H1 (cell line): ENCODE results near the gene RGL2.

Experiments used
- CTCF ChIP-seq, 3 experiments: IDR thresholded peaks; 1 replicate in 2 of 3; 2 replicates in 1 of 3; pipeline versions ENCODE4 v1.5.1 to v1.6.1; 2011; ENCODE audit warnings: low read length in 3 of 3, mild to moderate bottlenecking in 3 of 3, inconsistent platforms in 2 of 3, low read depth in 1 of 3, moderate library complexity in 1 of 3; ENCODE audit not compliant: insufficient read depth in 1 of 3; ENCODE audit errors: control extremely low read depth in 1 of 3
- HDAC2 ChIP-seq, 2 experiments: fragments of 300-600 bp in 1 of 2; sonication (generic) in 1 of 2; IDR thresholded peaks; 2 replicates each; pipeline ENCODE4 v1.6.1; 2011 to 2012; ENCODE audit warnings: low read depth in 2 of 2, low read length in 2 of 2, mild to moderate bottlenecking in 2 of 2, moderate library complexity in 2 of 2, borderline replicate concordance in 1 of 2, inconsistent platforms in 1 of 2
- HDAC6 ChIP-seq: IDR thresholded peaks from one replicate; pipeline ENCODE4 v1.7.1; 2012; ENCODE audit warnings: low read depth, mild to moderate bottlenecking, inconsistent platforms, low read length, moderate library complexity
- MAX ChIP-seq: IDR thresholded peaks from 2 replicates; pipeline ENCODE4 v1.6.1; 2012; ENCODE audit warnings: inconsistent platforms
- POLR2A ChIP-seq, 2 experiments: IDR thresholded peaks; 1 replicate in 1 of 2; 2 replicates in 1 of 2; pipeline ENCODE4 v1.6.1; 2011; ENCODE audit warnings: low read depth in 2 of 2, low read length in 2 of 2, mild to moderate bottlenecking in 2 of 2; ENCODE audit errors: control extremely low read depth in 1 of 2
- POLR2AphosphoS5 ChIP-seq: IDR thresholded peaks from 2 replicates; pipeline ENCODE4 v1.6.1; 2011; ENCODE audit warnings: low read depth, low read length
- POU5F1 ChIP-seq: IDR thresholded peaks from 2 replicates; pipeline ENCODE4 v1.6.1; 2011; ENCODE audit warnings: low read depth, mild to moderate bottlenecking, low read length, moderate library complexity
- RAD21 ChIP-seq, 2 experiments: IDR thresholded peaks in 1 of 2; conservative IDR thresholded peaks in 1 of 2; 2 replicates each; pipeline ENCODE4 v1.6.1; 2011; ENCODE audit warnings: low read depth in 2 of 2, low read length in 2 of 2, improper control_type of control experiment in 1 of 2, inconsistent platforms in 1 of 2, mild to moderate bottlenecking in 1 of 2, moderate library complexity in 1 of 2
- SAP30 ChIP-seq: fragments of 300-600 bp; sonication (generic); IDR thresholded peaks from 2 replicates; pipeline ENCODE4 v1.7.1; 2012; ENCODE audit warnings: low read length, moderate library complexity, mild to moderate bottlenecking, inconsistent platforms; ENCODE audit not compliant: insufficient read depth, insufficient replicate concordance
- SIX5 ChIP-seq: IDR thresholded peaks from 2 replicates; pipeline ENCODE4 v1.6.1; 2011; ENCODE audit warnings: mild to moderate bottlenecking, low read depth, low read length
- USF2 ChIP-seq: IDR thresholded peaks from 2 replicates; pipeline ENCODE4 v1.6.1; 2011; ENCODE audit warnings: low read length, improper control_type of control experiment

GRCh38 chr6:33247977-33248642 is 50.6 kb downstream of the RGL2 start:
- TF ChIP-seq RAD21 (IDR thresholded peaks at IDR 0.05 in 1 of 2, conservative IDR thresholded peaks at IDR 0.05 in 1 of 2; ENCODE audit: low read depth in 2 of 2, low read length in 2 of 2) (peak; percentile 93 to 95), MAX (no peak), CTCF (IDR thresholded peaks at IDR 0.05; ENCODE audit: control extremely low read depth in 1 of 3, insufficient read depth in 1 of 3, low read depth in 1 of 3, low read length in 3 of 3) (peak; percentile 88 to 96 (median 92)), HDAC2 (IDR thresholded peaks at IDR 0.05; ENCODE audit: borderline replicate concordance in 1 of 2, low read depth in 2 of 2, low read length in 2 of 2) (no peak), POU5F1 (no peak), POLR2A (IDR thresholded peaks at IDR 0.05; ENCODE audit: control extremely low read depth in 1 of 2, low read depth in 2 of 2, low read length in 2 of 2) (no peak), SIX5 (no peak), POLR2AphosphoS5 (no peak), USF2 (no peak), HDAC6 (no peak), SAP30 (no peak)
